Activated gamma-delta T cell treated with anti-CD3 and anti-CD28 coated beads, Interleukin-2, amount 50 U/mL, for 16 hours (primary cell): Measurements from ENCODE around the gene HOXB4.
"Not testable (repeated sequence)": the region's sequence is repeated elsewhere in the genome, so short reads cannot be mapped to it uniquely, and the experiment has no call there.

ENCODE experiments used
- DNase-seq: peaks from one replicate; pipeline ENCODE4 v3.0.0-alpha.2; 2020; ENCODE audit warnings: low read depth

HOXB4 gene

GRCh38 chr17:48546924-48547807, 31.0 kb downstream of the HOXB4 start:
- DNase-seq: no peak

DNA sequence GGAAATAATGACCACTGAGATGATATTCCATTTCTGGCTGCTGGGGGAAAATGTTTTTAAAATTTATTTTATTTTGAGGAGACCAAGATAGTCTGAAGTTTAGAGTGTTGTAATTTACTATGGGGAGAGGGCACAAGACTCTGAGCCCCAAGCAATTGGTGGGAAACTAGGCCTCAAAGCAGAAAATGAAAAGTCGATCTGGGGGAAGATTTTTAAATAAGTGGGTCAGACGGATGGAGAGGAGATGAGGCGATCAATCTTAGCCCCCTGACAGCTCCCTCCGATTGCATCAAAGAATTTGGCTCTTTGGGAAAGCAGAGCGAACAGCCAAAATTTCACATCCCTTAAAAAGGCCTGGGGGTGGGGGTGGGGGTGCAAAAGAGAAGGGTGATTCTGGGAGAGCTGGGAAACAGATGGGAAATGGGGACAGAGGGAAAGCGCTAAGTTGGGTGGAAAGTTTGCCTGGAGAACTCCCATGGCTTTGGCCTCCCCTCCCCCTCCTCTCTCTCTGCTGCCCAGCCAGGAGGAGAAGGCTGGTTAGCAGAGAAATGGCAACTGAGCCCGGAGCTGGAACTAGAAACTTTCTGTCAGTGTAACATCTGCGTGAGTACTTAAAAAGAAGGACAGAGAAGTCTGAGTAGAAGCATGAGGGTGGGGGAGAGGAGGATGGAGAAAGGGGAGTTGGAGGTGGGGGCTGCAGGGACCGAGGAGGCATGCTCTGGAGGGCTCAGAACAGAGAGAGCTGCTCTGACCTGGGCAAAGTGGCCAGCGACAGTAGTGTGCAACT, 31.8 kb downstream of the HOXB4 start:
- DNase-seq: no peak

DNA sequence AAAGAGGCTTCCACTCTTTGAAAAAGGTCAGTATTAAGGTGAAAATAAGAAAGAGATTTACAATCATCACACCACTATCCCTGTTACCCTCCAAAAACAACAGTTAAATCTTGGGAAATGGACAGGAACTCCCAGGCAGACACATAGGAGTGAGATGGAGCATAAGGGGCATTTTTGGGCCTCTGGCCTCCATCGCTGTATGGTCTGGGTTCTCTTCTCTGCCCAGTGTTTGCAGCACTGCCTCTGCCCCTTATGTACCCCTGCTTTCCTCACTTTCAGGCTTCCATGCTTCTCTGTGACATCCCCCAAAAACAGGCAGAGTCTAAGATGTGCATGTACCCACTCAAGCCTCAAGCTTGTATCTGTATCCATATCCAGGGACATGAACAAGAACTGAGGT, 32.6 kb downstream of the HOXB4 start:
- DNase-seq: no peak

GRCh38 chr17:48545022-48545375, 33.2 kb downstream of the HOXB4 start, which contains the start of gene HOXB2:
TSS of gene HOXB2 (minus strand) at chr17:48545109. CDS start at chr17:48544911, 198 bp downstream.
- DNase-seq: no peak

DNA sequence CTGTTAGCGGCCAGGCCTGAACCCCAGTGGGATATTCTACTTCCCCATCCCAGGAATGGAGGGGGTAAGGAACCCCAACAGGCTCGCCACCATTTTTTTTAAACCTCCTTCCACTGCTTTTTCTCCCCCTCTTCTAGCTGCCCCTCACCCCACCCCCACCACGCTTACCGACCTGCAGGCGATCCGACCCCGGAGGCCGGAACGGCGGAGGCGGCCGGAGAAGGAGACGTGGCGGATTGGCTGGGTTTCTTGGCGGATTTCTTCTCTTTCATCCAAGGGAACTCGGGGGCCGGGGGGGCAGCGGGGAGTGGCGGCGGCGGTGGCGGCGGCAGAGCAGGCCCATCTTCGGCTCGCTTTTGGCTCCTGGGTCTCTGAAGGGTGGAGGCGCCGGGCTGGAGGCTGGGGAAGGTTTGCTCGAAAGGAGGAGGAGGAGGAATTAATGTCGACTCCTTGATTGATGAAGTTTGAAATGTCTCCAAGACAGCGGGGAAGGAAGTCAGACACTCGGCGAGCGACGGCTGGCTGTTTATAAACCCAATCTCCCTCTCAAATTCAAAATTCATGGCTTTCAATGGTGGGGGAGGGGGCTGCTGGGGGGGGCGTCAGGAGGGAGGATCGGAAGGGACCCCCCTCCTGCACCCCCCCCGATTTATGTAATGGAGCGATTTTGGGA, 33.7 kb downstream of the HOXB4 start:
- no peak for DNase-seq

DNA sequence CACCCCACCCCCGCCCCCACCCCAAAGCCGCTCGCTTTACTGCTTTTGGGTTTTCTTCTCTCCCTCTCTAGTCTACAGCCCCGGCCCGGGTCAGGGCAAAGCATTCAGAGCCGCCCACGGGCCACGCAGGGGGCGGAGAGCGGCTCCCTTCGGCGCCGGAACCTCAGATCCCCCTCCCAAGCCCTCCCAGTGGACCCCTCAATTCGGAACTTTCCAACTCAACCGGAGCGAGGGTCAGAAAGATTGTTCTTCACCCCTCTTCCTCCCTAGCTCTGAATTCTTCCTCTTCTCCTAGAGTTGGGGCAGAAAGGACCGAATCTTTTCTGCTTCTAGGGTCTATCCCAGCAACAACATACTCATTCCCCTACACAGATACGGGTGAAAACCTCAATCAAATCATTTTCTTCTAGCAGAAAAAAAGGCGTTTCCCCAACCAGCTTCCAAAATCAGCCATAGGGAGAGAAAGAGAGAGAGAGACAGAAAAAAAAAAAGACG, 34.2 kb downstream of the HOXB4 start:
- no peak for DNase-seq

- DNase-seq: peak; percentile 40
These were observed 34.9 kb downstream of the HOXB4 start for GRCh38 chr17:48543107-48543853.

DNA sequence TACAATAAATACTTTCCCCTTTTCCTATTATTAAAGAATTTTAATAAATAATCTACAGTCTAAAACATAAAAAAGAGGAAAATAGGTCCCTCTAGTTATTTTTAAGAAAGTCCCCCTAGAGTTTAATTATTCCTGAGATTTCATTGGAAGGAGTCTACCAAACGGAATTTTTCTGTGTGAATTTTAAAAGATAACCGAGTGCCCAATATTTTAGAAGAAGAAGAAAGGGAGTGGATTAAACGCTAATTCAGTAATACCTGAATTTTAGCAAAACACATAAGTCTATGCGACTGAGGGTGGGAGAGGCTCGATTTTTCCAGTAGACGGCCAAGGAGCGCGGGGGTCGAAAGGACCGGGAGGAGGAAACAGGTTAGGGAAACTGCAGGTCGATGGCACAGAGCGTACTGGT, 35.4 kb downstream of the HOXB4 start:
- DNase-seq: no peak

GRCh38 chr17:48542114-48542656, 36.0 kb downstream of the HOXB4 start:
- no peak for DNase-seq

- DNase-seq: no peak
These were observed 36.5 kb downstream of the HOXB4 start for GRCh38 chr17:48541577-48542113.

GRCh38 chr17:48541036-48541576, 37.0 kb downstream of the HOXB4 start:
- DNase-seq: no peak

GRCh38 chr17:48540213-48540612, 37.9 kb downstream of the HOXB4 start:
- no peak for DNase-seq

- DNase-seq: no peak
These were observed 39.0 kb downstream of the HOXB4 start for GRCh38 chr17:48539177-48539576.

- no peak for DNase-seq
These were observed 40.8 kb downstream of the HOXB4 start for GRCh38 chr17:48537316-48537715.

GRCh38 chr17:48535793-48536559, 42.2 kb downstream of the HOXB4 start:
- not testable (repeated sequence) for DNase-seq

GRCh38 chr17:48532261-48532660, 45.9 kb downstream of the HOXB4 start:
- DNase-seq: no peak

DNA sequence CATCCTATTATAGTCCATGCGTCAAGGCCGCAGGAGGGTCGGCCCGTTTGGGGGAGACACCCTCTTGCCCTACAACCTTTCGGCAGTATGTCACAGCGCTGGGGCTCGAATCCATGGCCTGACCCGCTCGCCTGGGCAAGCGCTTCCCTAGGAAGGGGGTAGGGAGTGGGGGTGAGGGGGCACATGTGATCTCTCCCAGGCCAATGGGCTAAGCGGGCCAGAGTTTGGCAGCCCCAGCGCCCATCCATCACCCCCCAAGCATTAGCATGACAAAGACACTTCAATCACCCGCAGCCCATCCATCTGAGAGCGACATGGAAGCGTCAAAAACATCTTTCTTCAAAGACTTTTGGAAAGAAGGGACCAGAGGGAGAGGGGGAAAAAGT, 47.3 kb downstream of the HOXB4 start, which contains the start of gene HOXB1:
Gene HOXB1, minus strand, starts transcription at position 125 of the 386 bp plus-strand sequence. Its CDS starts 107 bp downstream, at position 18.
- no peak for DNase-seq

- DNase-seq: no peak
These were observed 47.8 kb downstream of the HOXB4 start for GRCh38 chr17:48530208-48530886.

GRCh38 chr17:48529683-48530009, 48.5 kb downstream of the HOXB4 start:
- DNase-seq: no peak
